IPS-18c (cell line): ENCODE data around the gene ZNF862.
A peak's percentile ranks its signal among the peaks of the same experiment; 100 is the strongest.

Experiments
- H3K4me3 ChIP-seq: 2 replicates; pipeline ENCODE4 v1.7.0; 2013; ENCODE audit warnings: low read depth, mild to moderate bottlenecking, low read length, moderate library complexity; ENCODE audit not compliant: insufficient read depth
- H3K9me3 ChIP-seq: one replicate; pipeline ENCODE4 v1.6.1; 2013; ENCODE audit warnings: mild to moderate bottlenecking, low read length, moderate library complexity; ENCODE audit not compliant: control insufficient read depth, insufficient read depth

Gene ZNF862

GRCh38 chr7:149830997-149831740, 7.0 kb upstream of the ZNF862 start:
- Histone ChIP-seq H3K9me3 (no peaks in the 10 kb centered on the region), H3K4me3 (no peak overlapping the region)

- Histone ChIP-seq H3K4me3 (no peak overlapping the region), H3K9me3 (no peaks in the 10 kb centered on the region)
Observed at GRCh38 chr7:149831741-149832219, 6.4 kb upstream of the ZNF862 start.

- H3K4me3 ChIP-seq: no peak overlapping the region
- no peaks in the 10 kb centered on the region for H3K9me3 ChIP-seq
Observed at GRCh38 chr7:149832332-149833041, 5.7 kb upstream of the ZNF862 start.

- H3K9me3 ChIP-seq: no peaks in the 10 kb centered on the region
Observed at GRCh38 chr7:149833495-149834130, 4.6 kb upstream of the ZNF862 start.

GRCh38 chr7:149834601-149835000, 3.6 kb upstream of the ZNF862 start:
- no peaks in the 10 kb centered on the region for H3K9me3 ChIP-seq
- H3K4me3 ChIP-seq: no peak overlapping the region

More at GRCh38 chr7:149833495-149834130, 4.6 kb upstream of the ZNF862 start:
- H3K4me3 ChIP-seq: no peak overlapping the region

- H3K9me3 ChIP-seq: no peaks in the 10 kb centered on the region
- H3K4me3 ChIP-seq: no peak overlapping the region
Observed at GRCh38 chr7:149836434-149836833, 1.7 kb upstream of the ZNF862 start.

- H3K4me3 ChIP-seq: no peak overlapping the region
Observed at GRCh38 chr7:149837564-149838223, 481 bp upstream of the ZNF862 start.

GRCh38 chr7:149838992-149839408, 825 bp downstream of the ZNF862 start:
- Histone ChIP-seq H3K9me3 (no peaks in the 10 kb centered on the region), H3K4me3 (peak overlapping the region; percentile 81)

More at GRCh38 chr7:149837564-149838223, 481 bp upstream of the ZNF862 start:
- H3K9me3 ChIP-seq: no peaks in the 10 kb centered on the region

- Histone ChIP-seq H3K4me3 (no peak overlapping the region), H3K9me3 (no peaks in the 10 kb centered on the region)
Observed at GRCh38 chr7:149839933-149840332, 1.8 kb downstream of the ZNF862 start.

GRCh38 chr7:149843566-149843965, 5.4 kb downstream of the ZNF862 start:
- no peaks in the 10 kb centered on the region for H3K9me3 ChIP-seq
- H3K4me3 ChIP-seq: no peak overlapping the region

- H3K4me3 ChIP-seq: no peak overlapping the region
- H3K9me3 ChIP-seq: no peaks in the 10 kb centered on the region
Observed at GRCh38 chr7:149844445-149844844, 6.3 kb downstream of the ZNF862 start.

GRCh38 chr7:149845257-149845980, 7.2 kb downstream of the ZNF862 start:
- Histone ChIP-seq H3K4me3 (no peak overlapping the region), H3K9me3 (no peaks in the 10 kb centered on the region)

GRCh38 chr7:149846021-149846420, 7.8 kb downstream of the ZNF862 start:
- H3K9me3 ChIP-seq: no peaks in the 10 kb centered on the region
- no peak overlapping the region for H3K4me3 ChIP-seq

- Histone ChIP-seq H3K4me3 (no peak overlapping the region), H3K9me3 (no peaks in the 10 kb centered on the region)
Observed at GRCh38 chr7:149846436-149847046, 8.4 kb downstream of the ZNF862 start.

- Histone ChIP-seq H3K9me3 (no peaks in the 10 kb centered on the region), H3K4me3 (no peak overlapping the region)
Observed at GRCh38 chr7:149849174-149849573, 11.0 kb downstream of the ZNF862 start.

GRCh38 chr7:149850007-149850594, 11.9 kb downstream of the ZNF862 start:
- Histone ChIP-seq H3K4me3 (no peak overlapping the region), H3K9me3 (no peaks in the 10 kb centered on the region)
